ENCODE results near the gene SDR9C7. TPM values are rescaled to one million over a fixed set of nuclear protein-coding genes. Genes with fewer than 3 reads are reported as not detected.
A peak's percentile ranks its signal among the peaks of the same experiment; 100 is the strongest.
"Not testable (repeated sequence)": the region's sequence is repeated elsewhere in the genome, so short reads cannot be mapped to it uniquely, and the experiment has no call there.

SDR9C7 gene
- total RNA-seq, 1 experiment from 2014 or later = not detected

GRCh38 chr12:56941299-56942017 lies 7.2 kb upstream of the SDR9C7 start:
- Histone ChIP-seq H3K4me1 (replicated peaks; ENCODE audit: insufficient read depth) (peaks cover 16% of the 10 kb centered on the region), H3K9me2 (ENCODE audit: insufficient read depth) (no peaks in the 10 kb centered on the region), H3F3A (ENCODE audit: insufficient read depth, low read depth) (peaks cover 14% of the 10 kb centered on the region; the same call in 1 of the 2 replicates), H3K36me3 (ENCODE audit: low read depth) (no peaks in the 10 kb centered on the region), H4K20me1 (ENCODE audit: insufficient read depth) (no peaks in the 10 kb centered on the region), H2AFZ (no peak overlapping the region), H3K4me2 (peak overlapping the region; percentile 57), H3K9me3 (ENCODE audit: insufficient read depth, low read depth) (no peaks in the 10 kb centered on the region), H3K27ac (peak overlapping the region; percentile 64), H3K4me3 (no peak overlapping the region), H3K79me2 (ENCODE audit: low read depth) (no peaks in the 10 kb centered on the region), H3K27me3 (ENCODE audit: insufficient read depth, low read depth) (no peaks in the 10 kb centered on the region)
- intact Hi-C loops (cut with micrococcal nuclease; ENCODE audit: unreplicated experiment) = no loop called here
- TF ChIP-seq, protein P1, sequence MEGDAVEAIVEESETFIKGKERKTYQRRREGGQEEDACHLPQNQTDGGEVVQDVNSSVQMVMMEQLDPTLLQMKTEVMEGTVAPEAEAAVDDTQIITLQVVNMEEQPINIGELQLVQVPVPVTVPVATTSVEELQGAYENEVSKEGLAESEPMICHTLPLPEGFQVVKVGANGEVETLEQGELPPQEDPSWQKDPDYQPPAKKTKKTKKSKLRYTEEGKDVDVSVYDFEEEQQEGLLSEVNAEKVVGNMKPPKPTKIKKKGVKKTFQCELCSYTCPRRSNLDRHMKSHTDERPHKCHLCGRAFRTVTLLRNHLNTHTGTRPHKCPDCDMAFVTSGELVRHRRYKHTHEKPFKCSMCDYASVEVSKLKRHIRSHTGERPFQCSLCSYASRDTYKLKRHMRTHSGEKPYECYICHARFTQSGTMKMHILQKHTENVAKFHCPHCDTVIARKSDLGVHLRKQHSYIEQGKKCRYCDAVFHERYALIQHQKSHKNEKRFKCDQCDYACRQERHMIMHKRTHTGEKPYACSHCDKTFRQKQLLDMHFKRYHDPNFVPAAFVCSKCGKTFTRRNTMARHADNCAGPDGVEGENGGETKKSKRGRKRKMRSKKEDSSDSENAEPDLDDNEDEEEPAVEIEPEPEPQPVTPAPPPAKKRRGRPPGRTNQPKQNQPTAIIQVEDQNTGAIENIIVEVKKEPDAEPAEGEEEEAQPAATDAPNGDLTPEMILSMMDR (conservative IDR thresholded peaks at IDR 0.05) = no peak
- ChIA-PET POLR2A (ENCODE audit: unreplicated experiment) (no interaction called here), CTCF (no interaction called here)
- peak; percentile 66 to 71 for DNase-seq
- no TSS peak for BruUV-seq (replicated peaks)

GRCh38 chr12:56940942-56941298 lies 6.7 kb upstream of the SDR9C7 start:
- intact Hi-C loops (cut with micrococcal nuclease; ENCODE audit: unreplicated experiment); H3K79me2 ChIP-seq (ENCODE audit: low read depth); H3K9me3 ChIP-seq (ENCODE audit: insufficient read depth, low read depth); H3K27ac ChIP-seq; DNase-seq; H3K4me2 ChIP-seq; H3K9me2 ChIP-seq (ENCODE audit: insufficient read depth); POLR2A ChIA-PET (ENCODE audit: unreplicated experiment); BruUV-seq (replicated peaks); H3K27me3 ChIP-seq (ENCODE audit: insufficient read depth, low read depth); H3K4me3 ChIP-seq; H3K36me3 ChIP-seq (ENCODE audit: low read depth); H2AFZ ChIP-seq; H4K20me1 ChIP-seq (ENCODE audit: insufficient read depth); CTCF ChIA-PET: not testable (repeated sequence)
- Histone ChIP-seq H3F3A (ENCODE audit: insufficient read depth, low read depth) (peaks cover 14% of the 10 kb centered on the region; the same call in 1 of the 2 replicates), H3K4me1 (replicated peaks; ENCODE audit: insufficient read depth) (peaks cover 16% of the 10 kb centered on the region)

- CTCF ChIA-PET = no interaction called here
- TF ChIP-seq EZH2 (IDR thresholded peaks at IDR 0.05; ENCODE audit: low read depth) = no peak
- TF ChIP-seq, protein P1 (conservative IDR thresholded peaks at IDR 0.05) = no peak
Measured at GRCh38 chr12:56935752-56936151, 1.5 kb upstream of the SDR9C7 start.

DNA sequence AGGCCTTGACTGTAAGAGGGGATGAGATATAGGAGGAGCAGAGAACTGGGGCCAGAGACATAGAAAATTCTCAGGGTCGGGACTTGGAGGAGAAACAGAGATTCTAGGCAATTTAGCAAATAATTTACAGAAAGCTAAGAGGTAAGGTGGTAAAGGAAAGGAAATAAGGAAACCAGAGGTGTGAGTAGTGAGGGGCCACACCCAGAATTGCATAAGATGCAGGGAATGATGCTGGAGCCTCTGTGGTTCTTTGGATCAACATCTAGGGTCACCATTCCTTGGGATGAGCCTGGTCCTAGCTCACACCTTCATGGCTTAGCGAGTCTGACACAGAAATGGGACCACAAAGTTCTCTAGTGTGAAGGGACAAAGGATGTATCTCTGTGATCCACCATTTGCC lies 949 bp upstream of the SDR9C7 start:
- Histone ChIP-seq H3K9me2 (ENCODE audit: insufficient read depth) (no peaks in the 10 kb centered on the region), H3K9me3 (ENCODE audit: insufficient read depth, low read depth) (no peaks in the 10 kb centered on the region), H3K79me2 (ENCODE audit: low read depth) (no peaks in the 10 kb centered on the region), H3F3A (ENCODE audit: insufficient read depth, low read depth) (no peaks in the 10 kb centered on the region), H2AFZ (no peak overlapping the region), H3K27ac (no peak overlapping the region), H3K4me1 (replicated peaks; ENCODE audit: insufficient read depth) (peaks cover 14% of the 10 kb centered on the region; the same call in 1 of the 2 replicates), H3K27me3 (ENCODE audit: insufficient read depth, low read depth) (no peaks in the 10 kb centered on the region), H3K36me3 (ENCODE audit: low read depth) (no peaks in the 10 kb centered on the region), H3K4me3 (no peak overlapping the region), H3K4me2 (no peak overlapping the region), H4K20me1 (ENCODE audit: insufficient read depth) (no peaks in the 10 kb centered on the region)
- BruUV-seq (replicated peaks) = no TSS peak
- intact Hi-C loops (cut with micrococcal nuclease; ENCODE audit: unreplicated experiment) = no loop called here
- TF ChIP-seq, protein P1 (conservative IDR thresholded peaks at IDR 0.05) = no peak
- no peak for TF ChIP-seq EZH2 (IDR thresholded peaks at IDR 0.05; ENCODE audit: low read depth)
- no peak for DNase-seq
- POLR2A ChIA-PET (ENCODE audit: unreplicated experiment) = no interaction called here
- CTCF ChIA-PET = no interaction called here

More at GRCh38 chr12:56935752-56936151, 1.5 kb upstream of the SDR9C7 start:
- H3K9me3 ChIP-seq (ENCODE audit: insufficient read depth, low read depth) = no peaks in the 10 kb centered on the region
- POLR2A ChIA-PET (ENCODE audit: unreplicated experiment) = no interaction called here
- no peak overlapping the region for H2AFZ ChIP-seq
- no peak overlapping the region for H3K4me2 ChIP-seq
- H4K20me1 ChIP-seq (ENCODE audit: insufficient read depth) = no peaks in the 10 kb centered on the region
- intact Hi-C loops (cut with micrococcal nuclease; ENCODE audit: unreplicated experiment) = no loop called here
- H3F3A ChIP-seq (ENCODE audit: insufficient read depth, low read depth) = no peaks in the 10 kb centered on the region
- BruUV-seq (replicated peaks) = no TSS peak
- H3K4me1 ChIP-seq (replicated peaks; ENCODE audit: insufficient read depth) = peaks cover 14% of the 10 kb centered on the region; the same call in 1 of the 2 replicates
- H3K4me3 ChIP-seq = no peak overlapping the region
- no peak for DNase-seq
- no peak overlapping the region for H3K27ac ChIP-seq
- no peaks in the 10 kb centered on the region for H3K9me2 ChIP-seq (ENCODE audit: insufficient read depth)
- H3K36me3 ChIP-seq (ENCODE audit: low read depth) = no peaks in the 10 kb centered on the region
- no peaks in the 10 kb centered on the region for H3K79me2 ChIP-seq (ENCODE audit: low read depth)
- no peaks in the 10 kb centered on the region for H3K27me3 ChIP-seq (ENCODE audit: insufficient read depth, low read depth)
